Measurements from ENCODE around the gene WNT5A. TPM values are rescaled to one million over a fixed set of nuclear protein-coding genes. Genes with fewer than 3 reads are reported as not detected.
"Not testable (repeated sequence)": the region's sequence is repeated elsewhere in the genome, so short reads cannot be mapped to it uniquely, and the experiment has no call there.

Gene WNT5A
- total RNA-seq, 4 donors from 2014 or later: 14.5 to 45.9 (median 21.0) TPM

GRCh38 chr3:55511895-55512570, 24.9 kb upstream of the WNT5A start:
- H3K4me3 ChIP-seq: no peak overlapping the region
- H3K27ac ChIP-seq (replicated peaks in 1 of 4): peak overlapping the region in 1 of 4 donors; percentile 4
- WGBS: 32% methylated on average over 7 of the region's 7 CpGs
- TF ChIP-seq POLR2A (IDR thresholded peaks at IDR 0.05; ENCODE audit: low read depth) (no peak), CTCF (IDR thresholded peaks at IDR 0.05) (no peak), POLR2AphosphoS5 (IDR thresholded peaks at IDR 0.05) (no peak)
- H3K9me3 ChIP-seq: no peaks in the 10 kb centered on the region
- no peak for DNase-seq (ENCODE audit: extremely low spot score)
- peaks cover 0 to 15% (median 14%) of the 10 kb centered on the region in 4 donors for H3K4me1 ChIP-seq
- H3K36me3 ChIP-seq: no peaks in the 10 kb centered on the region
- intact Hi-C loops (cut with DNase I): no loop called here
- H3K27me3 ChIP-seq: no peaks in the 10 kb centered on the region

- H3K36me3 ChIP-seq: no peaks in the 10 kb centered on the region
- H3K27ac ChIP-seq (replicated peaks in 1 of 4): no peak overlapping the region
- WGBS: 96% methylated on average over 8 of the region's 8 CpGs
- intact Hi-C loops (cut with DNase I): no loop called here
- TF ChIP-seq CTCF (IDR thresholded peaks at IDR 0.05) (no peak), POLR2AphosphoS5 (IDR thresholded peaks at IDR 0.05) (no peak), EP300 (IDR thresholded peaks at IDR 0.05) (no peak), POLR2A (IDR thresholded peaks at IDR 0.05; ENCODE audit: low read depth) (no peak)
- H3K9me3 ChIP-seq: no peaks in the 10 kb centered on the region
- no peak for DNase-seq (ENCODE audit: extremely low spot score)
- no peak overlapping the region for H3K4me3 ChIP-seq
- no peaks in the 10 kb centered on the region for H3K27me3 ChIP-seq
- H3K4me1 ChIP-seq: peaks cover 0 to 15% (median 14%) of the 10 kb centered on the region in 4 donors
Measured at GRCh38 chr3:55508335-55508734, 21.2 kb upstream of the WNT5A start.

GRCh38 chr3:55507808-55508207, 20.7 kb upstream of the WNT5A start:
- no peaks in the 10 kb centered on the region for H3K36me3 ChIP-seq
- H3K4me1 ChIP-seq: peaks cover 0 to 13% (median 11%) of the 10 kb centered on the region in 4 donors
- no peak overlapping the region for H3K27ac ChIP-seq (replicated peaks in 1 of 4)
- 91% methylated on average over 1 of the region's 1 CpG for WGBS
- H3K9me3 ChIP-seq: no peaks in the 10 kb centered on the region
- no peaks in the 10 kb centered on the region for H3K27me3 ChIP-seq
- TF ChIP-seq POLR2AphosphoS5 (IDR thresholded peaks at IDR 0.05) (no peak), POLR2A (IDR thresholded peaks at IDR 0.05; ENCODE audit: low read depth) (no peak), CTCF (IDR thresholded peaks at IDR 0.05) (no peak), EP300 (IDR thresholded peaks at IDR 0.05) (no peak)
- DNase-seq (ENCODE audit: extremely low spot score): no peak
- no peak overlapping the region for H3K4me3 ChIP-seq
- intact Hi-C loops (cut with DNase I): no loop called here

- Histone ChIP-seq H3K4me1 (no peaks in the 10 kb centered on the region), H3K27ac (replicated peaks in 1 of 4) (no peak overlapping the region), H3K9me3 (no peaks in the 10 kb centered on the region), H3K4me3 (no peak overlapping the region), H3K27me3 (no peaks in the 10 kb centered on the region), H3K36me3 (no peaks in the 10 kb centered on the region)
- TF ChIP-seq POLR2AphosphoS5 (IDR thresholded peaks at IDR 0.05) (no peak), CTCF (IDR thresholded peaks at IDR 0.05) (no peak), POLR2A (IDR thresholded peaks at IDR 0.05; ENCODE audit: low read depth) (no peak), EP300 (IDR thresholded peaks at IDR 0.05) (no peak)
- no peak for DNase-seq (ENCODE audit: extremely low spot score)
- intact Hi-C loops (cut with DNase I): no loop called here
- 81% methylated on average over 3 of the region's 4 CpGs for WGBS
Measured at GRCh38 chr3:55505776-55506175, 18.7 kb upstream of the WNT5A start.

GRCh38 chr3:55505102-55505501, 18.0 kb upstream of the WNT5A start:
- peak; percentile 25 to 43 (median 37) for TF ChIP-seq CTCF (IDR thresholded peaks at IDR 0.05)
- DNase-seq (ENCODE audit: extremely low spot score); H3K27ac ChIP-seq (replicated peaks in 1 of 4); H3K27me3 ChIP-seq; H3K4me1 ChIP-seq; H3K36me3 ChIP-seq; intact Hi-C loops (cut with DNase I); H3K9me3 ChIP-seq; H3K4me3 ChIP-seq: not testable (repeated sequence)
- WGBS: 72% methylated on average over 6 of the region's 6 CpGs

Data from esophagus muscularis mucosa (tissue), 4 donors.